Skeletal muscle satellite cell (primary cell): ENCODE data around the gene C11orf21.
"Not testable (repeated sequence)": the region's sequence is repeated elsewhere in the genome, so short reads cannot be mapped to it uniquely, and the experiment has no call there.

ENCODE experiments used
- H3K27me3 ChIP-seq: 2 replicates; pipeline ENCODE4 v1.7.0; 2013; ENCODE audit warnings: low read length; ENCODE audit not compliant: control insufficient read depth, insufficient read depth
- H3K36me3 ChIP-seq: 2 replicates; pipeline ENCODE4 v1.7.0; 2013; ENCODE audit warnings: mild to moderate bottlenecking, control low read depth, low read length; ENCODE audit not compliant: insufficient read depth
- H3K4me1 ChIP-seq: 2 replicates; pipeline ENCODE4 v1.7.0; 2013; ENCODE audit warnings: low read length; ENCODE audit not compliant: control insufficient read depth, insufficient read depth
- H3K4me2 ChIP-seq: 2 replicates; pipeline ENCODE4 v1.7.0; 2013; ENCODE audit warnings: mild to moderate bottlenecking, low read length
- H3K4me3 ChIP-seq: 2 replicates; pipeline ENCODE4 v1.7.0; 2013; ENCODE audit warnings: low read length
- H3K9ac ChIP-seq: 2 replicates; pipeline ENCODE4 v1.7.0; 2013; ENCODE audit warnings: mild to moderate bottlenecking, low read depth, low read length, moderate library complexity
- H3K9me3 ChIP-seq: replicated peaks from 2 replicates; pipeline ENCODE4 v1.7.0; 2013; ENCODE audit warnings: mild to moderate bottlenecking, control low read depth, low read length

The C11orf21 gene

GRCh38 chr11:2289350-2289749 lies 12.4 kb downstream of the C11orf21 start:
- H3K27me3 ChIP-seq = peaks cover 60% of the 10 kb centered on the region
- no peaks in the 10 kb centered on the region for H3K36me3 ChIP-seq
- H3K9ac ChIP-seq = no peak overlapping the region
- no peak overlapping the region for H3K4me2 ChIP-seq
- H3K9me3 ChIP-seq = no peaks in the 10 kb centered on the region
- H3K4me1 ChIP-seq = no peaks in the 10 kb centered on the region
- no peak overlapping the region for H3K4me3 ChIP-seq

DNA sequence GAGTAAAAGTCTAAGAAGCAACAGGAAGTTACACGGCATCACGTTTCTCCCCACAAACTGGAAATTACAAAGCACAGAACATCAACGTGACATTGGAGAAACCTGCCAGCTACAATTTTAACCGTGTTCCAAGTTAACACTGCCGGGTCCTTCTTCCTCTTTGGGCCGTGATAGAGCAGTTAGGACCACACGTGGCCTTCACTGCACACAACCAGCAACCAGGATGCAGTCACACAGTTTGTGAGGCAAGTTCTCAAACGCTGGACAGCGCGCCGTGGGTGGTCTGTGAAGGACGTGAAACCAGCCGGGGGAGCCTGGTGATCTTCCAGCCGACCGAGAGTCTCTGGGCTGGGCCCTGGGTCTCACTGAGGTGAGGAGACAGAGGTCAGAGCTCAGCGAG lies 14.6 kb downstream of the C11orf21 start:
- Histone ChIP-seq H3K36me3 (no peaks in the 10 kb centered on the region), H3K27me3 (peaks cover 65% of the 10 kb centered on the region), H3K9me3 (no peaks in the 10 kb centered on the region), H3K4me3 (no peak overlapping the region), H3K4me1 (no peaks in the 10 kb centered on the region), H3K4me2 (no peak overlapping the region), H3K9ac (no peak overlapping the region)

DNA sequence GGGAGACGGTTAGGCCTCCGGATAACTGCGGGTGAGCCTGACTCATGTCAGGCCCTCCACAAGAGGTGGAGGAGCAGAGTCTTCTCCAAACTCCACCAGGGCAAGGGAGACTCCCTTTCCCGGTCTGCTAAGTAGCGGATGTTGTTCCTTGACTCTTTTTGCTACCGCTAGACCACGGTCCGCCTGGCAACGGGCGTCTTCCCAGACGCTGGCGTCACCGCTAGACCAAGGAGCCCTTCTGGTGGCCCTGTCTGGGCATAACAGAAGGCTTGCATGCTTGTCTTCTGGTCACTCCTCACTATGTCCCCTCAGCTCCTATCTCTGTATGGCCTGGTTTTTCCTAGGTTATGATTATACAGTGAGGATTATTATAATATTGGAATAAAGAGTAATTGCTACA lies 15.4 kb downstream of the C11orf21 start:
- not testable (repeated sequence) for H3K4me2 ChIP-seq, H3K4me3 ChIP-seq, H3K4me1 ChIP-seq, H3K9me3 ChIP-seq, H3K9ac ChIP-seq, H3K36me3 ChIP-seq
- H3K27me3 ChIP-seq = peaks cover 72% of the 10 kb centered on the region

- Histone ChIP-seq H3K9me3 (peaks cover 5% of the 10 kb centered on the region), H3K36me3 (no peaks in the 10 kb centered on the region), H3K27me3 (peaks cover 72% of the 10 kb centered on the region), H3K4me1 (no peaks in the 10 kb centered on the region), H3K9ac (no peak overlapping the region), H3K4me2 (no peak overlapping the region), H3K4me3 (no peak overlapping the region)
These were observed 21.5 kb downstream of the C11orf21 start for GRCh38 chr11:2280208-2280607.

DNA sequence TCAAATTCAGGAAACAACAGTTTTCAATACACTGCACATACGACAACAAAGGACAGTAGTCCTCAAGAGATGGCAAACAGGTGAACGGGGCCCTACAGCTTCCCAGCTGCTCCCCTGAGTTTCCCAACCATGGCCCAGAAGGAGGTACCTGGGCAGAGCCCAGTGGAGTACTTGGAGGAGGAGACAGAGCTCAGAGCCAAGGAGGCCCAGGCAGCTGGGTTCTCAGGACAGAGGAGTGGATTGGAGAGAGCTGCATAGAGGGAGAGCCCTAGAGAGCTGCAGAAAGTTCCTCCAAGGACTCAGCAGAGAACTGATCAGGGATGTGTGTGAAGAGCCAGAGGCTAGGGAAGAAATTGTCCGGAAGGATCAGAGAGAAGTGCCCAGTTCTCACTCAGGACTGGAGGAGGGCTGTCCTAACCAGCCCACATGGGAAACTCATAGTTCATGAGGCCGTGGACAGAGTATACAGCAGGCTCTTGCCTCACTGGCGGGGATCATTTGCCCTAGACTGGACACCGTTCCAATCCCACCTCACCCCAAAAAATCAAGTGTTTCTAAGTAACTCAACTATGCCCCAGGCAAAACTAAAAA lies 23.7 kb downstream of the C11orf21 start:
- Histone ChIP-seq H3K4me3 (no peak overlapping the region), H3K4me1 (no peaks in the 10 kb centered on the region), H3K27me3 (peaks cover 75% of the 10 kb centered on the region), H3K4me2 (no peak overlapping the region), H3K9me3 (peaks cover 5% of the 10 kb centered on the region), H3K36me3 (no peaks in the 10 kb centered on the region), H3K9ac (no peak overlapping the region)

DNA sequence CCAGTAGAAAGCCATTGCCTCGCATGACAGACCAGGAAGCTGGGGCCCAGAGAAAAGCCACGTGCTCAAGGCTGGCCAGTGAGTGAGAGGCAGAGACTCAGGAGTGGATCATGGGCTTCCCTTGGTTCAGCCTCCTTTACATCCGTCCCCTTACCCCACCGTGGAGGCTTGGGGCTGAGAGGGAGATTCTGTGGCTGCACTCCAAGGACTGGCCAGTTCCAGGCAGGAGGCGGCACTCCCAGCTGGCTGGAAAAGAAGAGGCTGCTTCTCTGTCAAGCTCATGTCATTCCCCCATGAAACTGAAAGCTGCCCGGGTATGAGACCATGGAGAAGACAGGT lies 24.7 kb downstream of the C11orf21 start:
- H3K27me3 ChIP-seq = peaks cover 77% of the 10 kb centered on the region
- H3K4me3 ChIP-seq = no peak overlapping the region
- peaks cover 5% of the 10 kb centered on the region for H3K9me3 ChIP-seq
- no peaks in the 10 kb centered on the region for H3K36me3 ChIP-seq
- H3K4me2 ChIP-seq = no peak overlapping the region
- no peaks in the 10 kb centered on the region for H3K4me1 ChIP-seq
- H3K9ac ChIP-seq = no peak overlapping the region

DNA sequence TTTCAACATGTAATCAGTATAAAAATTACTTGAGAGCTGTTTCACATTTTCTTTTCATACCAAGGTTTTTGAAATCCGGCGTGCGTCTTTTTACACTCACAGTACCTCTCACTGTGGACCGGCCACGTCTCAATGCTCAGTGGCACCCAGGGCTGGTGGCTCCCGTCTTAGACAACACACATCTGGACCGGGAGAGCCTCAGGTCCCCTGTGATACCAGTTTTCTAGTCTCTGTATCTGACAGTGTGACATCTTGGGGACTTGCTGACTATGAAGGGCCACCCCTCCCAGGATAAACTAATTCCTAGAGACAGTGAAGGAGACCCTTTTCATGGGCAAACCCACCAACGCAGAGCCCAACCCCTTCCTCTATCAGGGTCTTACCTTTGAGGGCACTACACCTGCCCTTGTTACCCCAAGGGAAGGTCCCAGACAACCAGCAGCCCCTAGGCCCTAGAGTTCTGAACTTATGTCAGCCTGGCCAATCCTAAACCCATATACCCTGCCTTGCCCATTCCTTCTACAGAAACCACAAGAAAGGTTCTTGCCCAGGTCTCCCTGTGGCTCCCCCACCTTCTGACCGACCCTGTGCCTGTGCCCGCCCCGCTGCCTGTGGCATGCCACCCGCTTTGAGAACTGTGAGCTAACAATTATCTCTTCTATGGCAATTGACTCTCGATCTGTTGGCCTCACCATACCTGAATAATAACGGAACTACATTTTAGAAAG lies 25.3 kb downstream of the C11orf21 start:
- H3K9ac ChIP-seq = no peak overlapping the region

GRCh38 chr11:2275334-2276279 lies 26.1 kb downstream of the C11orf21 start:
- Histone ChIP-seq H3K4me1 (no peaks in the 10 kb centered on the region), H3K9ac (no peak overlapping the region), H3K36me3 (no peaks in the 10 kb centered on the region), H3K4me3 (no peak overlapping the region), H3K27me3 (peaks cover 77% of the 10 kb centered on the region), H3K9me3 (peaks cover 5% of the 10 kb centered on the region), H3K4me2 (no peak overlapping the region)

More for the DNA sequence above, 25.3 kb downstream of the C11orf21 start:
- Histone ChIP-seq H3K27me3 (peaks cover 77% of the 10 kb centered on the region), H3K36me3 (no peaks in the 10 kb centered on the region), H3K9me3 (peaks cover 5% of the 10 kb centered on the region), H3K4me3 (no peak overlapping the region), H3K4me1 (no peaks in the 10 kb centered on the region), H3K4me2 (no peak overlapping the region)

- H3K27me3 ChIP-seq = peaks cover 89% of the 10 kb centered on the region
- H3K4me3 ChIP-seq = no peak overlapping the region
- no peaks in the 10 kb centered on the region for H3K4me1 ChIP-seq
- no peaks in the 10 kb centered on the region for H3K9me3 ChIP-seq
- H3K9ac ChIP-seq = no peak overlapping the region
- H3K36me3 ChIP-seq = no peaks in the 10 kb centered on the region
- H3K4me2 ChIP-seq = no peak overlapping the region
These were observed 27.9 kb downstream of the C11orf21 start for GRCh38 chr11:2273771-2274170.

- no peaks in the 10 kb centered on the region for H3K9me3 ChIP-seq
- H3K4me1 ChIP-seq = no peaks in the 10 kb centered on the region
- no peaks in the 10 kb centered on the region for H3K36me3 ChIP-seq
- no peak overlapping the region for H3K4me2 ChIP-seq
- no peak overlapping the region for H3K4me3 ChIP-seq
- H3K27me3 ChIP-seq = peaks cover 89% of the 10 kb centered on the region
- H3K9ac ChIP-seq = no peak overlapping the region
These were observed 28.4 kb downstream of the C11orf21 start for GRCh38 chr11:2273311-2273710.

- Histone ChIP-seq H3K36me3 (no peaks in the 10 kb centered on the region), H3K9ac (no peak overlapping the region), H3K9me3 (no peaks in the 10 kb centered on the region), H3K4me3 (no peak overlapping the region), H3K4me2 (no peak overlapping the region), H3K27me3 (peaks cover 89% of the 10 kb centered on the region), H3K4me1 (no peaks in the 10 kb centered on the region)
These were observed 28.8 kb downstream of the C11orf21 start for GRCh38 chr11:2272946-2273280.
